ENCODE results near the gene GPR39. TPM values are rescaled to one million over a fixed set of nuclear protein-coding genes. Genes with fewer than 3 reads are reported as not detected.

The GPR39 gene
- under 1 TPM in 1 of 4 donors, not detected in 3; 0.15 TPM for total RNA-seq

- Histone ChIP-seq H3K36me3 (no peaks in the 10 kb centered on the region), H3K9me3 (no peaks in the 10 kb centered on the region), H3K4me3 (peak within 1 kb of the TSS; percentile 48 to 61 (median 59)), H3K4me1 (peaks cover 5 to 12% of the 10 kb centered on the region in 2 donors), H3K27ac (peak within 1 kb of the TSS in 1 of 4 donors; percentile 59), H3K27me3 (no peaks in the 10 kb centered on the region)
- no peak for DNase-seq
- no peak for TF ChIP-seq POLR2A (IDR thresholded peaks at IDR 0.05)
- no peak for TF ChIP-seq CTCF (IDR thresholded peaks at IDR 0.05 in 4 of 5, conservative IDR thresholded peaks at IDR 0.05 in 1 of 5)
- intact Hi-C loops (cut with DNase I; ENCODE audit: low total_unique reads) (no loop called here), in situ Hi-C loops (cut with MboI; ENCODE audit: low sequenced_read_pairs in 4 of 4) (no loop called here)
- peak in 1 of 2 donors; percentile 11 for ATAC-seq
These were observed at the start of gene GPR39 for GRCh38 chr2:132416723-132417395. GPR39 (plus strand) TSS chr2:132416805.

GRCh38 chr2:132368191-132368590 lies 48.4 kb upstream of the GPR39 start:
- no peak for TF ChIP-seq POLR2A (IDR thresholded peaks at IDR 0.05)
- no peak for TF ChIP-seq CTCF (IDR thresholded peaks at IDR 0.05 in 4 of 5, conservative IDR thresholded peaks at IDR 0.05 in 1 of 5)
- intact Hi-C loops (cut with DNase I; ENCODE audit: low total_unique reads) (no loop called here), in situ Hi-C loops (cut with MboI; ENCODE audit: low sequenced_read_pairs in 4 of 4) (no loop called here)
- Histone ChIP-seq H3K36me3 (no peaks in the 10 kb centered on the region), H3K4me1 (no peaks in the 10 kb centered on the region), H3K4me3 (no peak overlapping the region), H3K9me3 (no peaks in the 10 kb centered on the region), H3K27me3 (no peaks in the 10 kb centered on the region), H3K27ac (no peak overlapping the region)
- DNase-seq (no peak), ATAC-seq (no peak)

- no peaks in the 10 kb centered on the region for H3K4me1 ChIP-seq
- in situ Hi-C loops (cut with MboI; ENCODE audit: low sequenced_read_pairs in 4 of 4) = no loop called here
- intact Hi-C loops (cut with DNase I; ENCODE audit: low total_unique reads) = no loop called here
These were observed 44.3 kb upstream of the GPR39 start for GRCh38 chr2:132372276-132372675.

GRCh38 chr2:132373391-132374135 lies 43.0 kb upstream of the GPR39 start:
- Histone ChIP-seq H3K9me3 (no peaks in the 10 kb centered on the region), H3K36me3 (no peaks in the 10 kb centered on the region), H3K4me1 (no peaks in the 10 kb centered on the region), H3K27ac (no peak overlapping the region), H3K27me3 (no peaks in the 10 kb centered on the region), H3K4me3 (no peak overlapping the region)
- intact Hi-C loops (cut with DNase I; ENCODE audit: low total_unique reads) (no loop called here), in situ Hi-C loops (cut with MboI; ENCODE audit: low sequenced_read_pairs in 4 of 4) (no loop called here)
- DNase-seq (no peak), ATAC-seq (no peak)
- TF ChIP-seq CTCF (IDR thresholded peaks at IDR 0.05 in 4 of 5, conservative IDR thresholded peaks at IDR 0.05 in 1 of 5) = no peak
- no peak for TF ChIP-seq POLR2A (IDR thresholded peaks at IDR 0.05)

More at GRCh38 chr2:132372276-132372675, 44.3 kb upstream of the GPR39 start:
- Histone ChIP-seq H3K4me3 (no peak overlapping the region), H3K27ac (no peak overlapping the region), H3K27me3 (no peaks in the 10 kb centered on the region), H3K36me3 (no peaks in the 10 kb centered on the region), H3K9me3 (no peaks in the 10 kb centered on the region)
- DNase-seq (no peak), ATAC-seq (no peak)
- TF ChIP-seq CTCF (IDR thresholded peaks at IDR 0.05 in 4 of 5, conservative IDR thresholded peaks at IDR 0.05 in 1 of 5) (no peak), POLR2A (IDR thresholded peaks at IDR 0.05) (no peak)

All from gastrocnemius medialis (tissue), 4 donors.